Raji (cell line): ENCODE measurements around the gene ST6GAL2.

ENCODE experiments used
- POLR2A ChIP-seq: IDR thresholded peaks from 2 replicates; pipeline ENCODE4 v1.6.1; 2011; ENCODE audit warnings: low read depth, low read length, control low read depth; ENCODE audit not compliant: insufficient read depth

ST6GAL2 gene, protein sequence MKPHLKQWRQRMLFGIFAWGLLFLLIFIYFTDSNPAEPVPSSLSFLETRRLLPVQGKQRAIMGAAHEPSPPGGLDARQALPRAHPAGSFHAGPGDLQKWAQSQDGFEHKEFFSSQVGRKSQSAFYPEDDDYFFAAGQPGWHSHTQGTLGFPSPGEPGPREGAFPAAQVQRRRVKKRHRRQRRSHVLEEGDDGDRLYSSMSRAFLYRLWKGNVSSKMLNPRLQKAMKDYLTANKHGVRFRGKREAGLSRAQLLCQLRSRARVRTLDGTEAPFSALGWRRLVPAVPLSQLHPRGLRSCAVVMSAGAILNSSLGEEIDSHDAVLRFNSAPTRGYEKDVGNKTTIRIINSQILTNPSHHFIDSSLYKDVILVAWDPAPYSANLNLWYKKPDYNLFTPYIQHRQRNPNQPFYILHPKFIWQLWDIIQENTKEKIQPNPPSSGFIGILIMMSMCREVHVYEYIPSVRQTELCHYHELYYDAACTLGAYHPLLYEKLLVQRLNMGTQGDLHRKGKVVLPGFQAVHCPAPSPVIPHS

DNA sequence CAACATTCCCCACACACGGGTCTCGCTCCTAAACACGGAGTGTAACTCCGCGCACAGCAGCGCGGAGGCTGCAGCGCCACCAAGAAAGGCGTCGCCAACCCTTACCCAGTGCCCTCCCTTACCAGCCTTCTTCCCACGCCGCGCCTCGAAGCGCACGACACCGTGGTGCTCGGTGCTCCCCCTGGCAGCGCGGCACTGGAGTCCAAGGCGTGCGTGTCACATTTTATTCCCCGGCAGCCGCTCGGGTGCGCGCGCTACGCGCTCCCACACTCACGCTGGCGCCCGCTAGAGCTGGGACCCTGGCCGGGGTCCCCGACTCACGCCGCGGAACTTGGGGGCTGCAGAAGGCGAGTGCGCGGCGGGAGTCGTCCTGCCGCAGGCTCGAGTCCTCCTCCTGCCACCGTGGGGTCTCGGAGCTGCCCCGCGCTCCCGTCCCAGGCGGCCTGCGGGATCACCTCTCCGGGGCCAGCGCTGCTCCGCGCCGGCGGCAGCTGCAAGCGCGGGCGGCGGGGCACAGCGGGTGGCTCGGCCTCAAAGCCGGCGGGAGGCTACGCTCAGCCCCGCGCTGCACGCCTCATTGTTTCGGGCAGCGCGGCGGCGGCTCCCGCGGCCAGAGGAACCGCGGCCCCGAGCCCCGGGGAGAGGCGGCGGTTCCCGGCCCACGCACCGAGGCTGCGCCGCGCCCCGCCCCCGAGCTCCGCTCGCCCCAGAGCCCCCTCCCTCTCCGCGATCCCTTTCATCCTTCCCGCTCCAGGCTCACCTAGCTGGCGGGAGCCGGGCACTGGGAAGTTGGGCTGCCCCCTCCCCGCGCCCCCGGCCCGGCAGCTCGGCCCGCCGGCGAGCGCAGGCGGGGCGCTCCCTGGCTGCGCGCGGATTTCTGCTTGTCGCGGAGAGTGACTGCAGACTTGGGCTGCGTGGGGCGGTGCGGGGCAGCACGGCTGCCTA is at the start of gene ST6GAL2:
ST6GAL2 (minus strand) TSS at position 197 of the 945 bp plus-strand sequence. CDS start 42,190 bp downstream, outside the sequence.
- no peak for TF ChIP-seq POLR2A

- no peak for TF ChIP-seq POLR2A
These were observed 46.7 kb upstream of the ST6GAL2 start for GRCh38 chr2:106932644-106933043.

GRCh38 chr2:106931717-106932335 is 45.9 kb upstream of the ST6GAL2 start:
- no peak for TF ChIP-seq POLR2A

- TF ChIP-seq POLR2A = no peak
These were observed 35.5 kb upstream of the ST6GAL2 start for GRCh38 chr2:106921451-106921850.

- TF ChIP-seq POLR2A = no peak
These were observed 33.0 kb upstream of the ST6GAL2 start for GRCh38 chr2:106919012-106919411.

- TF ChIP-seq POLR2A = no peak
These were observed 18.3 kb upstream of the ST6GAL2 start for GRCh38 chr2:106904242-106904641.

- TF ChIP-seq POLR2A = no peak
These were observed 14.0 kb upstream of the ST6GAL2 start for GRCh38 chr2:106899786-106900530.

DNA sequence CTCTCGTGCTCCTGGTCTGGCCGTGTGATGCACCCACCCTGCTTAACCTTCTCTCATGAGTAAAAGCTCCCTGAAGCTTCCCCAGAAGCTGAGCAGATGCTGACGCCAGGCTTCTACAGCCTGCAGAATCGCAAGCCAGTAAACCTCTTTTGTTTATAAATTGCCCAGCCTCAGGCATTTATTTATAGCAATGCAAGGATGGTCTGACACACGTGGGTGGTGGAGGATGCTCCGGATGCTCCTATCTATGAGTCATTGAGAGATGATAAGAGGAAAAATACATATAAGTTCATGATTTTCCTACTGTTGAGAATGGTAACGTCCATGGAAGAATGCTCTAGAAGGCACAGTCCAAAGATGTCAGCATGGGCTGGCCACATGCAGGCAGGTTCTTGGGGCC is 8.6 kb upstream of the ST6GAL2 start:
- no peak for TF ChIP-seq POLR2A

- TF ChIP-seq POLR2A = no peak
These were observed 6.1 kb upstream of the ST6GAL2 start for GRCh38 chr2:106892048-106892447.

GRCh38 chr2:106890606-106891005 is 4.6 kb upstream of the ST6GAL2 start:
- no peak for TF ChIP-seq POLR2A

DNA sequence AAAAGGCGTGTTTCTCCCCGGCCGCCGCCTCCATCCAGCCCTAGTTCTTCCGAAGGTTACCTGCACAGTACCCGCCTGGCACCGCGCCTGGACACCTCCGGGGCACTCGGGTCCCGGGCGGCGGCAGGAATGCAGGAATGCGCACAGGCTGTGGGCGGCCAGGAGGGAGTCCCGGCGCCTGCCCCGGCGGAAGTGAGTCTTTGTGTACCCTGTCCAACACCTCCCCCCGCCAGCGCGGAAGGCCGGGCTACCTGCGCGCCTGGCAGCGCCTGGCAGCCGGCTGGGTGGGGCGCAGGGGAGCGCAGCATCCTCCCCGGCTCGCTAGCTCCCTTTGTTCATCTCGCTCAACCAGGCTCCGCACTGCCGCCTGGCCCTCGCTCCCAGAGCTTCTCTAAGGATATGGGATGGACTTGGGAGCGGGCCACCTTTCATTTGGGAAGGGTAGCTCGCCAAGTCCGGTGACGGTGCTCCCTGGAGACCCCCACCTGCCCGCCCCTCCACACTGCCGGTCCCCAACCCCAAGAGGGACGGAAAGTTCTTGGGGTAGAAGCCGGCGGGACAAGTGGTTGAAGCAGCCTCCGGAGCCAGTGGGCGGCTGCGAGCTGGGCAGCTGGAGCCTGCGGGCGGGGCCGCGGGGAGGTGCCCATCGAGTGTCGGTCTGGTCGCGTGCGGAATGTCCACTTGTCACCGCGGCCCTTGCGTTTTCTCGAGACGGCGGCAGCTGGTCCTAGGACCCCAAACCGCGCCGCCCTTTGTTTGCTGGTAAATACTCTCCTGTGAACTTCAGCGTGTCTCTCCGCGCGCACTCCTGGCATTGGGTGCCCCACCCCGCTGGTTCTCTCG is 1.2 kb upstream of the ST6GAL2 start:
- TF ChIP-seq POLR2A = no peak

GRCh38 chr2:106885329-106885728 is 638 bp downstream of the ST6GAL2 start:
- no peak for TF ChIP-seq POLR2A

DNA sequence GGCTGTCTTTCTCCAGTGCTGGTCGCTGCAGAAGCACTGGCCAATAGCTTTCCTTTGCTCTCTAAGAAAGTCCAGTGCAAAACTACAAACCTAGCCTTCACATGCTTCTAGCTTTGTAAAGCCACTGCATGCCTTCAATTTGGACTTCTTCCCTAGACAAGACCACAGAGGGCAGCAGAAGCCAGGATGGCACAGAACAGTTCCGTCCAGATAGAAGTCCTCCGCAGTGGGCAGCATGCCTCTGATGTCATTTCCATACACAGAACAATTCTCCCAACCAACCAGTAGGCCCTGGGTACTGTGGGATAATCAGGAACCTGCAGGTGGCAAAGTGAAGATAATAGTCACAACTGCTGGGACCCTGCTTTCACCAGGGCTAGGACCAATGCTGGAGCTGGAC is 3.3 kb downstream of the ST6GAL2 start:
- TF ChIP-seq POLR2A = no peak

DNA sequence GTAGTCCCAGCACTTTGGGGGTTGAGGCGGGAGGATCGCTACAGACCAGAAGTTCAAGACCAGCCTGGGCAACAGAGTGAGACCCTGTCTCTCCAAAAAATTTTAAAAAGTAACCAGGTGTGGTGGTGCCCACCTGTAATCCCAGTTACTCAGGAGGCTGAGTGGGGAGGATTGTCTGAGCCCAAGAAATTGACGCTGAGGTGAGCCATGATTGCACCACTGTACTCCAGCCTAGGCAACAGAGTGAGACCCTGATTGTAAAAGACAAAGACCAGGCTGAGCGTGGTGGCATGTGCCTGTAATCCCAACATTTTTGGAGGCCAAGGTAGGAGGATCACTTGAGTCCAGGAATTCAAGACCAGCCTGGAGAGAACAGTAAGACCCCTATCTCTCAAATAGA is 7.8 kb downstream of the ST6GAL2 start:
- TF ChIP-seq POLR2A = no peak

GRCh38 chr2:106876699-106877098 is 9.3 kb downstream of the ST6GAL2 start:
- TF ChIP-seq POLR2A = no peak
